ENCODE results near the gene SP2. TPM values are rescaled to one million over a fixed set of nuclear protein-coding genes. Genes with fewer than 3 reads are reported as not detected.

SP2 gene
- total and polyA plus RNA-seq, 2 donors (not counting 1 experiment from before 2014, with no cell fraction given): 25.4 to 32.5 TPM

DNA sequence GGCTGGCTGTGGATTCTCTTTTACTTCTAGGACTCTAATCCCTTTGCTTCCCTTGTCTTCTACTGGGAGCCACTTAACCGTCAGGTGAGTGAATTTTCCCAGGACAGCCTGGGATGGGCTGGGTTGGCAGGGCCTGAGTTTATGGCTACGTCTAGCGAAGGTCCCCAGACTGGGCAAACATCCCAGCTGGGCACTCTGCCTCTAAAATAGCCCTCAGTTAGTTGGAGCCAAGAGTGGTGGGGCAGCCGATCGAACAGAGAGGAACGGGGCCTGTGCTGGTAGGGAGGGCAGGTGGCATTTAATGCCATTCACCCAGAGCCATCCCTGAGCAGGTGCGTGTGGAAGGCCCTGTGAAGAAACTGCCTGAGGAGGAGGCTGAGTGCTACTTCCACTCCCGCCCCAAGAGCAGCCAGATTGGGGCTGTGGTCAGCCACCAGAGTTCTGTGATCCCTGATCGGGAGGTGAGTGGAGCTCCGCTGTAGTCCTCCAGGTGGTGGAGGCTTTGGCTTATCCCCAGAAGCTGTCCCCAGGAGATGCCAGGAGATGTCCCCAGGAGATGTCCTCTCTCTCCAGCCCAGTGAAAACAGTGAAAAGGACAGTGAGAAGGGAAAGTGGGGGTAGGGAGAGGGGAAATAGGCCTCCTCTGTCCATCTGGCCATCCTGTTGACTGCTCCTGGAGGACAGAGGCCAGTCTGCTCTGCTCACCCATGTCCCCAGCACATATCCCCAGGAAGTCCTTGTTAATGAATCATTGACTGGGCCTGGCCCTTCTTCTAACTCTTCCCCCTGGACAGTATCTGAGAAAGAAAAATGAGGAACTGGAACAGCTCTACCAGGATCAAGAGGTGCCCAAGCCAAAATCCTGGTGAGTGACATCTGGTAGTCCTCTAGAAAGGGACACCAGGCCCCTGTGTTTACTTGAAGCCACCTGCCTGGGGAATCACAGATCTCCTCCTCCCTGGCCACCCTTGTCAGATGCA is 49.8 kb downstream of the SP2 start:
- H3K9me3 ChIP-seq (ENCODE audit: control extremely low read depth in 1 of 3, control insufficient read depth in 2 of 3, insufficient read depth in 1 of 3, low read length in 2 of 3): no peaks in the 10 kb centered on the region
- ChIA-PET POLR2A (no interaction called here), CTCF (interaction anchor here (0.6 to 10.4 kb wide), 13 partner anchors 9 to 803 kb away, joined by 3 to 155 read pairs (median 5); partner anchors contain the start of genes CDK5RAP3 and SCRN2)
- Mint-ChIP-seq H3K9me3 (ENCODE audit: insufficient read depth) (no peaks in the 10 kb centered on the region), H3K27ac (no peak overlapping the region), H3K27me3 (no peaks in the 10 kb centered on the region), H3K4me1 (peaks cover 45% of the 10 kb centered on the region), H3K4me3 (no peak overlapping the region)
- no peak for DNase-seq
- no peak overlapping the region for H2AFZ ChIP-seq (ENCODE audit: insufficient read depth, low read depth, low read length, poor library complexity, severe bottlenecking)
- 96% methylated on average over 10 of the region's 10 CpGs for WGBS (ENCODE audit: insufficient coverage)
- no peak overlapping the region for H3K4me3 ChIP-seq (ENCODE audit: control extremely low read depth in 1 of 5, extremely low read depth in 1 of 5, insufficient read depth in 1 of 5, low read depth in 2 of 5, low read length in 4 of 5)
- ATAC-seq (ENCODE audit: low read depth): no peak
- H3K4me1 ChIP-seq (ENCODE audit: control insufficient read depth in 2 of 2, insufficient read depth in 2 of 2, low read length in 2 of 2): peaks cover 24 to 36% of the 10 kb centered on the region in 2 donors
- H3K79me2 ChIP-seq (ENCODE audit: control insufficient read depth, insufficient read depth, low read length): peaks cover 6% of the 10 kb centered on the region
- intact Hi-C loops (cut with micrococcal nuclease): no loop called here
- H4K20me1 ChIP-seq (ENCODE audit: control insufficient read depth, insufficient read depth, low read length, poor library complexity, severe bottlenecking): no peaks in the 10 kb centered on the region
- H3K4me2 ChIP-seq (replicated peaks; ENCODE audit: low read depth, low read length, poor library complexity, severe bottlenecking): no peak overlapping the region
- peaks cover 0 to 28% of the 10 kb centered on the region in 2 experiments for H3K36me3 ChIP-seq (replicated peaks in 1 of 2; ENCODE audit: control extremely low read depth in 1 of 2, control insufficient read depth in 1 of 2, extremely low read depth in 1 of 2, insufficient read depth in 2 of 2, low read length in 1 of 2)
- TF ChIP-seq, protein P1, sequence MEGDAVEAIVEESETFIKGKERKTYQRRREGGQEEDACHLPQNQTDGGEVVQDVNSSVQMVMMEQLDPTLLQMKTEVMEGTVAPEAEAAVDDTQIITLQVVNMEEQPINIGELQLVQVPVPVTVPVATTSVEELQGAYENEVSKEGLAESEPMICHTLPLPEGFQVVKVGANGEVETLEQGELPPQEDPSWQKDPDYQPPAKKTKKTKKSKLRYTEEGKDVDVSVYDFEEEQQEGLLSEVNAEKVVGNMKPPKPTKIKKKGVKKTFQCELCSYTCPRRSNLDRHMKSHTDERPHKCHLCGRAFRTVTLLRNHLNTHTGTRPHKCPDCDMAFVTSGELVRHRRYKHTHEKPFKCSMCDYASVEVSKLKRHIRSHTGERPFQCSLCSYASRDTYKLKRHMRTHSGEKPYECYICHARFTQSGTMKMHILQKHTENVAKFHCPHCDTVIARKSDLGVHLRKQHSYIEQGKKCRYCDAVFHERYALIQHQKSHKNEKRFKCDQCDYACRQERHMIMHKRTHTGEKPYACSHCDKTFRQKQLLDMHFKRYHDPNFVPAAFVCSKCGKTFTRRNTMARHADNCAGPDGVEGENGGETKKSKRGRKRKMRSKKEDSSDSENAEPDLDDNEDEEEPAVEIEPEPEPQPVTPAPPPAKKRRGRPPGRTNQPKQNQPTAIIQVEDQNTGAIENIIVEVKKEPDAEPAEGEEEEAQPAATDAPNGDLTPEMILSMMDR (IDR thresholded peaks at IDR 0.05): no peak
- no peak for TF ChIP-seq EZH2 (IDR thresholded peaks at IDR 0.05; ENCODE audit: borderline replicate concordance, insufficient read depth, low read depth, low read length, poor library complexity, severe bottlenecking)
- no peak overlapping the region for H3K9ac ChIP-seq (ENCODE audit: low read length)
- H3K27ac ChIP-seq (ENCODE audit: low read length in 2 of 2): no peak overlapping the region
- H3K27me3 ChIP-seq (replicated peaks in 1 of 4; ENCODE audit: control extremely low read depth in 1 of 4, control insufficient read depth in 3 of 4, insufficient read depth in 4 of 4, low read length in 3 of 4): no peaks in the 10 kb centered on the region

DNA sequence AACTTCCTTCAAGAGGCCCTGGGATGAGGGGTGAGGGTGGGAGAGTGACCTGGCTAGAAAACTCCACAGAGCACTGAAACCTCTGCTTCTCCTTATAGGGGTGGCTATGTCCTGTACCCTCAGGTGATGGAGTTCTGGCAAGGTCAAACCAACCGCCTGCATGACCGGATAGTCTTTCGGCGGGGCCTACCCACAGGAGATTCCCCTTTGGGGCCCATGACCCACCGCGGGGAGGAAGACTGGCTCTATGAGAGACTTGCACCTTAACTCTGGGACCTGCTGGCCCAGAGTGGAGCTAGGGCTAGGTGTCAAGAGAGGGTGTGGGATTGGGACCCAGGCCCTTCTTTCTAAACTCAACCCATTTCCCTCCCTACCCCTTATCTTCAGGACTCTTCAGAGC is 50.5 kb downstream of the SP2 start:
- peaks cover 21 to 32% of the 10 kb centered on the region in 2 donors for H3K4me1 ChIP-seq (ENCODE audit: control insufficient read depth in 2 of 2, insufficient read depth in 2 of 2, low read length in 2 of 2)
- H3K4me1 Mint-ChIP-seq: peaks cover 38% of the 10 kb centered on the region
- H3K9me3 ChIP-seq (ENCODE audit: control extremely low read depth in 1 of 3, control insufficient read depth in 2 of 3, insufficient read depth in 1 of 3, low read length in 2 of 3): no peaks in the 10 kb centered on the region
- H4K20me1 ChIP-seq (ENCODE audit: control insufficient read depth, insufficient read depth, low read length, poor library complexity, severe bottlenecking): no peaks in the 10 kb centered on the region
- peaks cover 0 to 28% of the 10 kb centered on the region in 2 experiments for H3K36me3 ChIP-seq (replicated peaks in 1 of 2; ENCODE audit: control extremely low read depth in 1 of 2, control insufficient read depth in 1 of 2, extremely low read depth in 1 of 2, insufficient read depth in 2 of 2, low read length in 1 of 2)
- DNase-seq (no peak), ATAC-seq (ENCODE audit: low read depth) (no peak)
- no peaks in the 10 kb centered on the region for H3K27me3 ChIP-seq (replicated peaks in 1 of 4; ENCODE audit: control extremely low read depth in 1 of 4, control insufficient read depth in 3 of 4, insufficient read depth in 4 of 4, low read length in 3 of 4)
- H3K4me2 ChIP-seq (replicated peaks; ENCODE audit: low read depth, low read length, poor library complexity, severe bottlenecking): no peak overlapping the region
- intact Hi-C loops (cut with micrococcal nuclease): no loop called here
- H2AFZ ChIP-seq (ENCODE audit: insufficient read depth, low read depth, low read length, poor library complexity, severe bottlenecking): no peak overlapping the region
- H3K4me3 Mint-ChIP-seq: no peak overlapping the region
- no peak overlapping the region for H3K4me3 ChIP-seq (ENCODE audit: control extremely low read depth in 1 of 5, extremely low read depth in 1 of 5, insufficient read depth in 1 of 5, low read depth in 2 of 5, low read length in 4 of 5)
- WGBS (ENCODE audit: insufficient coverage): 96% methylated on average over 4 of the region's 6 CpGs
- TF ChIP-seq EZH2 (IDR thresholded peaks at IDR 0.05; ENCODE audit: borderline replicate concordance, insufficient read depth, low read depth, low read length, poor library complexity, severe bottlenecking): no peak
- TF ChIP-seq, protein P1 (IDR thresholded peaks at IDR 0.05): no peak
- H3K27ac ChIP-seq (ENCODE audit: low read length in 2 of 2): no peak overlapping the region
- no peaks in the 10 kb centered on the region for H3K9me3 Mint-ChIP-seq (ENCODE audit: insufficient read depth)
- H3K27me3 Mint-ChIP-seq: no peaks in the 10 kb centered on the region
- no peak overlapping the region for H3K9ac ChIP-seq (ENCODE audit: low read length)
- peaks cover 3% of the 10 kb centered on the region for H3K79me2 ChIP-seq (ENCODE audit: control insufficient read depth, insufficient read depth, low read length)
- POLR2A ChIA-PET: interaction anchor here (1.1 kb wide), 1 partner anchor 71 kb away, joined by 4 read pairs; no protein-coding TSS in a partner anchor
- CTCF ChIA-PET: interaction anchor here (0.6 to 10.4 kb wide), 22 partner anchors 9 to 802 kb away, joined by 3 to 155 read pairs (median 5); partner anchors contain the start of genes CDK5RAP3, LRRC46, MRPL10 and NFE2L1
- H3K27ac Mint-ChIP-seq: no peak overlapping the region

Measured in B cell (primary cell).